Muscle of leg (tissue), 11 donors: ENCODE data around the gene SEMA5A. TPM values are rescaled to one million over a fixed set of nuclear protein-coding genes. Genes with fewer than 3 reads are reported as not detected.

ENCODE experiments used
- DNase-seq: peaks from one replicate; pipeline ENCODE4 v3.0.0; 2013
- H3K27ac ChIP-seq: one replicate; pipeline ENCODE4 v1.5.1; 2013; ENCODE audit warnings: mild to moderate bottlenecking, low read length, control low read depth
- H3K27me3 ChIP-seq: one replicate; pipeline ENCODE4 v1.6.1; 2013; ENCODE audit warnings: low read length; ENCODE audit not compliant: control insufficient read depth, insufficient read depth
- H3K36me3 ChIP-seq: one replicate; pipeline ENCODE4 v1.6.1; 2013; ENCODE audit warnings: low read length; ENCODE audit not compliant: control insufficient read depth, insufficient read depth
- H3K4me1 ChIP-seq: one replicate; pipeline ENCODE4 v1.6.1; 2013; ENCODE audit warnings: low read length; ENCODE audit not compliant: control insufficient read depth, insufficient read depth
- H3K4me3 ChIP-seq: one replicate; pipeline ENCODE4 v1.5.1; 2013; ENCODE audit warnings: low read length, control low read depth
- H3K9me3 ChIP-seq: replicated peaks from 2 replicates; pipeline ENCODE4 v1.6.1; 2013; ENCODE audit warnings: low read depth, low read length; ENCODE audit not compliant: control insufficient read depth
- WGBS: methylation state at CpG from one replicate; pipeline ENCODE4 v1.1.5; 2013; ENCODE audit warnings: missing lambda C conversion rate; ENCODE audit not compliant: insufficient coverage; 5-methylcytosine and 5-hydroxymethylcytosine counted together
- polyA plus RNA-seq, 8 donors: library from polyadenylated mRNA; unstranded; fragments of 120-200 nt; gene quantifications; one replicate each; pipeline versions ENCODE4 v1.2.1 to v1.2.3, GENCODE V29; 2013; ENCODE audit warnings: inconsistent platforms in 1 of 8, low replicate concordance in 1 of 8; ENCODE audit not compliant: insufficient read length in 8 of 8, insufficient read depth in 1 of 8
- total RNA-seq: library from RNA; stranded (reverse); fragments of 120-200 nt; gene quantifications from one replicate; pipeline ENCODE4 v1.2.4, GENCODE V29; 2013

Gene SEMA5A
- total and polyA plus RNA-seq, 9 donors: 25.1 to 53.5 (median 37.3) TPM

DNA sequence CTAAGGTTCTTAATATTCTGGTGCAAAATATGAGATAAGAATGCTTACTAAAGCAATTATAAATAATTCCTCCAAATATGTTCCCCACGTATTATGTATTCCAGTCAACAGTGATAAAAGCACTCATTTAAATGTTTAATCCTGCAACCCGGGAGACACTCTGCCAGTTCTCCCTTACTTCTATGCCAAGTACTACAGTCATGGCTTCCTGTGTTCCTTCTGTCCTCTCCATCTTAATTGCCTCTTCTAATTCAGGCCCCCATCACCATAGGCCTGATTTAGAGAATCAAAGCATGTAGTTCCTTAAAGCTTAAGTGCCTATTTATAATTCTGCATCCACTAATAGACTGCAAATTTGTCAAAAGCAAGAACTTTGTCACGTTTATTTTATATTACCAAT, 474.8 kb downstream of the SEMA5A start:
- WGBS: 84% methylated on average over 2 of the region's 3 CpGs
- no peaks in the 10 kb centered on the region for H3K36me3 ChIP-seq
- no peak overlapping the region for H3K27ac ChIP-seq
- no peak overlapping the region for H3K4me3 ChIP-seq
- H3K27me3 ChIP-seq: no peaks in the 10 kb centered on the region
- H3K4me1 ChIP-seq: no peaks in the 10 kb centered on the region
- H3K9me3 ChIP-seq: no peaks in the 10 kb centered on the region
- DNase-seq: no peak

- Histone ChIP-seq H3K27me3 (no peaks in the 10 kb centered on the region), H3K36me3 (peaks cover 5% of the 10 kb centered on the region), H3K9me3 (no peaks in the 10 kb centered on the region), H3K4me1 (peaks cover 2% of the 10 kb centered on the region), H3K4me3 (no peak overlapping the region), H3K27ac (no peak overlapping the region)
- DNase-seq: peak; percentile 38
- no CpG with 5 or more reads among the region's 6 CpGs for WGBS
Observed at GRCh38 chr5:9069650-9070049, 476.2 kb downstream of the SEMA5A start.

DNA sequence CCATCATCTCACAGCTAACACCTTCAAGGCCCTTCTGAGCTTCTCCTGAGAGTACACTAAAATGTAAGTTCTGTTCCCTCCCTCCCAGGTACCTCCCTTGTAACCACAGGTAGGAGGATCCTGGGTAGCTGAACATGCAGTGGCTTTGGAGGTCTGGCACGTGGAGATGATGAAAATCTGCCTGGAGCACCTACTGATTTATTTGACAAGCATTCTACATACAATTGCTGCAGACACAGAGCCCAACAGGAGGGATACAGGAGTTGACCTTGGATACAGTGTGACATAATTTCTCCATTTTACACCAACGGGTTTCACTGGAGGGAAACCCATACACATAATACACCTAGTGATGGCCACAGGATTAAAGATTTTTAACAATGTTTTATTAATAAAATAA, 478.7 kb downstream of the SEMA5A start:
- peaks cover 14% of the 10 kb centered on the region for H3K36me3 ChIP-seq
- H3K27ac ChIP-seq: no peak overlapping the region
- no peak for DNase-seq
- H3K9me3 ChIP-seq: no peaks in the 10 kb centered on the region
- no CpG with 5 or more reads among the region's 2 CpGs for WGBS
- H3K4me1 ChIP-seq: peaks cover 2% of the 10 kb centered on the region
- H3K4me3 ChIP-seq: no peak overlapping the region
- H3K27me3 ChIP-seq: no peaks in the 10 kb centered on the region

GRCh38 chr5:9066349-9066748, 479.5 kb downstream of the SEMA5A start:
- Histone ChIP-seq H3K27ac (no peak overlapping the region), H3K9me3 (no peaks in the 10 kb centered on the region), H3K4me3 (no peak overlapping the region), H3K4me1 (peaks cover 2% of the 10 kb centered on the region), H3K36me3 (peaks cover 18% of the 10 kb centered on the region), H3K27me3 (no peaks in the 10 kb centered on the region)
- no peak for DNase-seq
- 88% methylated on average over 13 of the region's 17 CpGs for WGBS

DNA sequence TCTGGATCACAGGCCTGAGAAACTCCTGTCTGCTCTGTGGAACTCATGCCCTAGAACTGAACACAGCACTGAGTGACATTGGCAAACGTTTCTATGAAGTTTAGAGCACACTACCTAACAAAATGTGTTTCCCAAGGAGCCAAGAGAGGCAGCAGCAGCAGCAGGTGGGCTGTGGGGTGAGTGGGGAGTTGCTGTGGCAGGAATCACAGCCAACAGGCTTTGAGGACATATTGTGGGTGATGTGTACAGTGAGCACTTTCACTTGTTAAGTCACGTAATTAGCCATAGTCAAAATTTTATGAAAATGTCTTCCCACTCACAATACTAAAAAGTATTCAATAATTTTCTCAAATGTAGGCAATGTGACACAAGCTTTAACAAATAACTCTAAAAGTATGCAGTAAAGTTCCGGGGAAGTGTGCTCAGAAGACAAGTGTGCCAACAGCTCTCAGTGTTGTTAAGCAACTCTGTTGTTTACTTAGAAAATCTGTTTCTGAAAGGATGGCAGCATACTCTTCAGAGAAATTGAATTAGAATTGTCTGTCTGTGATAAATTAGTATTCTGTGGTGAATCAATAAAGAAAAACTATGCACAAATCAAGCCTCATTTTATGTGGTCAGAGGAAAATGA, 482.1 kb downstream of the SEMA5A start:
- no peaks in the 10 kb centered on the region for H3K9me3 ChIP-seq
- peaks cover 6% of the 10 kb centered on the region for H3K4me1 ChIP-seq
- no peak overlapping the region for H3K27ac ChIP-seq
- DNase-seq: no peak
- no peaks in the 10 kb centered on the region for H3K27me3 ChIP-seq
- 100% methylated on average over 1 of the region's 3 CpGs for whole genome bisulfite sequencing
- no peak overlapping the region for H3K4me3 ChIP-seq
- H3K36me3 ChIP-seq: peaks cover 18% of the 10 kb centered on the region

DNA sequence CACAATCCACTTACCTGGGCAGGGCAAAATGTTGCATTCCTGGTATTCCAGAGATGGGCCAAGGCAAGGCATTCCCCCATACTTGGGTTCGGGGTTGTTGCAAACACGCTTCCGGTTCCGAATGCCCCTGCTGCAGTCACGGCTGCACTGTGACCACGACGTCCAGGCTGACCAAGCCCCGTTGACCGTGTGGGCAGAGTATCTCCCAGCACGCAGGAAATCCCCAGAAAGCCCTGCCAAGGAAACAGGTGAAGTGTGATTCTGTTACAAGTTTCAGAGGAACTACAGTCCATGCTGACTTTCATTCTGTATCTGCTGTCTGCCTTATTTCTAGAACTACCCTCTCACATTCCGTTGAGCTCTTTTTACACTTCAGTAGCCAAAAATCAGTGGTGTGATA, 483.0 kb downstream of the SEMA5A start:
- no peaks in the 10 kb centered on the region for H3K27me3 ChIP-seq
- peaks cover 7% of the 10 kb centered on the region for H3K4me1 ChIP-seq
- H3K4me3 ChIP-seq: no peak overlapping the region
- H3K27ac ChIP-seq: no peak overlapping the region
- 95% methylated on average over 9 of the region's 11 CpGs for WGBS
- peaks cover 18% of the 10 kb centered on the region for H3K36me3 ChIP-seq
- H3K9me3 ChIP-seq: no peaks in the 10 kb centered on the region
- DNase-seq: no peak

DNA sequence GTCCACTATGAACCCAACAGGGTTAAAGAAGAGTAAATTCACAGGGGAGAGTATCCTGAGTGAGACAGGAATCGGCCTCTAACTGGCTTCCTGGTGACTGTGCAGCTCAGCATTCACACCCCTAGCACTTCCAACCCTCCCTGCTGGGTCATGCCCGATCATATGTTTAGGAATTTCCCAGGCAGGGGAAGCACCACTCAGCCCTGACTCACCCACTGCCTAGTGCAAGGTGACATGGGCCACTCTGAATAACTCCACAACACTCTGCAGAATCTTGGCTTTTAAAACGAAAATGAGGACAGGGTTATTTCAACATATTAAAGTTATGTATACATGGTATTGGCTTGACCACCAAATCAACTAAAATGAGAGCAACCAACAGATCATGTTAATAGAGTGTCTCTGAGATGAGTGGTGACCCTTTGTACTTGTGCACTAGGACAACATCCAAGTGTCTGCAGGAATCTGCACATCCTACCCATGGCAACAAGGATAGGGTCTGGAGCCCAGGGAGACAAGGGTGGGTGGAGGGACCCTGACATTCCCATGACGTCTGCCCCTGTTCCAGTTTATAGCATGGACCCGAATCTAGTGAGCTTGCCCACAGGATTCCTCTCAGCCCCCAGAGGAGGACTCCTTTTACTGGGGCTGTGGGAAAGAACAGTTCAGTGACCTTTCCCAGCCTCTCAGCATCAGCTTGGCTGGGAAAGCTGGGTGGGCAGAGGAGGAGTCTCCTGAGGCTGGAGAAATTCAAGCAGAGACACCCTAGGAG, 485.8 kb downstream of the SEMA5A start:
- Histone ChIP-seq H3K4me1 (peaks cover 5% of the 10 kb centered on the region), H3K9me3 (no peaks in the 10 kb centered on the region), H3K36me3 (peaks cover 18% of the 10 kb centered on the region), H3K4me3 (no peak overlapping the region), H3K27me3 (no peaks in the 10 kb centered on the region), H3K27ac (no peak overlapping the region)
- peak; percentile 62 for DNase-seq
- 44% methylated on average over 2 of the region's 5 CpGs for WGBS

- Histone ChIP-seq H3K4me3 (no peak overlapping the region), H3K9me3 (no peaks in the 10 kb centered on the region)
- 40% methylated on average over 1 of the region's 1 CpG for WGBS
Observed at GRCh38 chr5:9058666-9059065, 487.2 kb downstream of the SEMA5A start.

GRCh38 chr5:9058161-9058560, 487.7 kb downstream of the SEMA5A start:
- no peak for DNase-seq
- Histone ChIP-seq H3K27me3 (no peaks in the 10 kb centered on the region), H3K9me3 (no peaks in the 10 kb centered on the region), H3K4me1 (peaks cover 5% of the 10 kb centered on the region), H3K27ac (no peak overlapping the region), H3K4me3 (no peak overlapping the region), H3K36me3 (peaks cover 27% of the 10 kb centered on the region)

More at GRCh38 chr5:9058666-9059065, 487.2 kb downstream of the SEMA5A start:
- H3K27ac ChIP-seq: no peak overlapping the region
- H3K36me3 ChIP-seq: peaks cover 23% of the 10 kb centered on the region
- peaks cover 5% of the 10 kb centered on the region for H3K4me1 ChIP-seq
- DNase-seq: no peak
- no peaks in the 10 kb centered on the region for H3K27me3 ChIP-seq

DNA sequence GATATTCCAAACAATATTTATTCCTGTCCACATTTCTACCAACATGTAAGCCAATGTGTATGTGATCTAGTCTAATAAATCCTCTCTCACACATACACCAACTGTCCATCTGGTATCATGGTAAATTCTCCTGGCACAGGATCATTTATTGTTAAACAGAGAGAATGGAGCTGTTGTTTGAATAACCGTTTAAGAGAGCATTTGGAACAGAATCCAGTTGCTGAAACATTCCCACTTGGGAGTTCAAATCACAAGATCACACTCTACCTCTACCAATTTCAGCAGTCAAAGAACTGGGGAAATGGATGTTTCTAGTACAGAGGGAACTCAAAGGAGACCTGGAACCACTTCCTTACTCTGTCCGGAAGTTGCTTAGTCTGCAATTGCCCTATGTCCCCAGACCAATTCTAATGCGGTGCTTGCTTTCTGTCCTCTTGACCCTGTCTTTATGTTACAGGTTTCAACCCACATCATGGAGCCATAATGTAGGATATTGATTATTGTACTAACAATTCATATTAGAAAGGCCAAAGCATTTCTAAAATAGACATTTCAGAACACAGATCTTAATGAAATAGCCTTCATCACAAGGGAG, 488.4 kb downstream of the SEMA5A start:
- H3K4me1 ChIP-seq: peaks cover 5% of the 10 kb centered on the region
- H3K9me3 ChIP-seq: no peaks in the 10 kb centered on the region
- no peak for DNase-seq
- H3K27ac ChIP-seq: no peak overlapping the region
- H3K27me3 ChIP-seq: no peaks in the 10 kb centered on the region
- WGBS: 83% methylated on average over 1 of the region's 3 CpGs
- H3K4me3 ChIP-seq: no peak overlapping the region
- H3K36me3 ChIP-seq: peaks cover 22% of the 10 kb centered on the region
